ENCODE measurements around the gene TMEM209.
"Not testable (repeated sequence)": the region's sequence is repeated elsewhere in the genome, so short reads cannot be mapped to it uniquely, and the experiment has no call there.

The TMEM209 gene

GRCh38 chr7:130205084-130205947, at the start of gene TMEM209:
Gene TMEM209, minus strand, starts transcription at chr7:130205406. Its CDS starts 31 bp downstream, at chr7:130205375.
- H3K27ac ChIP-seq: peak within 1 kb of the TSS; percentile 48 to 96 (median 89)
- peak within 1 kb of the TSS; percentile 56 to 77 (median 69) for H3K4me3 ChIP-seq

- Histone ChIP-seq H3K27ac (no peak overlapping the region), H3K4me3 (no peak overlapping the region)
Measured at GRCh38 chr7:130254555-130254954, 49.3 kb upstream of the TMEM209 start.

- not testable (repeated sequence) for H3K27ac ChIP-seq
Measured at GRCh38 chr7:130249626-130250025, 44.4 kb upstream of the TMEM209 start.

GRCh38 chr7:130248842-130249241, 43.6 kb upstream of the TMEM209 start:
- not testable (repeated sequence) for H3K4me3 ChIP-seq, H3K27ac ChIP-seq

More at GRCh38 chr7:130249626-130250025, 44.4 kb upstream of the TMEM209 start:
- not testable (repeated sequence) for H3K4me3 ChIP-seq

GRCh38 chr7:130246491-130246890, 41.3 kb upstream of the TMEM209 start:
- not testable (repeated sequence) for H3K27ac ChIP-seq, H3K4me3 ChIP-seq

- not testable (repeated sequence) for H3K27ac ChIP-seq, H3K4me3 ChIP-seq
Measured at GRCh38 chr7:130243486-130243885, 38.3 kb upstream of the TMEM209 start.

GRCh38 chr7:130242198-130243014, 37.2 kb upstream of the TMEM209 start:
- H3K4me3 ChIP-seq: no peak overlapping the region

GRCh38 chr7:130240240-130240639, 35.0 kb upstream of the TMEM209 start:
- Histone ChIP-seq H3K4me3 (no peak overlapping the region), H3K27ac (no peak overlapping the region)

More at GRCh38 chr7:130242198-130243014, 37.2 kb upstream of the TMEM209 start:
- H3K27ac ChIP-seq: no peak overlapping the region

GRCh38 chr7:130236361-130236760, 31.2 kb upstream of the TMEM209 start:
- not testable (repeated sequence) for H3K4me3 ChIP-seq, H3K27ac ChIP-seq

GRCh38 chr7:130234078-130234477, 28.9 kb upstream of the TMEM209 start:
- Histone ChIP-seq H3K4me3 (no peak overlapping the region), H3K27ac (no peak overlapping the region)

- no peak overlapping the region for H3K27ac ChIP-seq
- H3K4me3 ChIP-seq: no peak overlapping the region
Measured at GRCh38 chr7:130232209-130232608, 27.0 kb upstream of the TMEM209 start.

GRCh38 chr7:130231792-130232191, 26.6 kb upstream of the TMEM209 start:
- Histone ChIP-seq H3K4me3 (no peak overlapping the region), H3K27ac (no peak overlapping the region)

- H3K4me3 ChIP-seq, H3K27ac ChIP-seq: not testable (repeated sequence)
Measured at GRCh38 chr7:130229981-130230380, 24.8 kb upstream of the TMEM209 start.

- no peak overlapping the region for H3K4me3 ChIP-seq
- peak overlapping the region in 1 of 21 experiments; percentile 5 for H3K27ac ChIP-seq
Measured at GRCh38 chr7:130228840-130229502, 23.8 kb upstream of the TMEM209 start.

GRCh38 chr7:130227883-130228575, 22.8 kb upstream of the TMEM209 start:
- peak overlapping the region in 1 of 21 experiments; percentile 5 for H3K27ac ChIP-seq
- H3K4me3 ChIP-seq: no peak overlapping the region

- no peak overlapping the region for H3K4me3 ChIP-seq
- no peak overlapping the region for H3K27ac ChIP-seq
Measured at GRCh38 chr7:130226333-130226732, 21.1 kb upstream of the TMEM209 start.

- H3K27ac ChIP-seq, H3K4me3 ChIP-seq: not testable (repeated sequence)
Measured at GRCh38 chr7:130224923-130225322, 19.7 kb upstream of the TMEM209 start.

- H3K27ac ChIP-seq: no peak overlapping the region
- no peak overlapping the region for H3K4me3 ChIP-seq
Measured at GRCh38 chr7:130224210-130224609, 19.0 kb upstream of the TMEM209 start.

- Histone ChIP-seq H3K27ac (no peak overlapping the region), H3K4me3 (no peak overlapping the region)
Measured at GRCh38 chr7:130223646-130224045, 18.4 kb upstream of the TMEM209 start.

- no peak overlapping the region for H3K4me3 ChIP-seq
- H3K27ac ChIP-seq: no peak overlapping the region
Measured at GRCh38 chr7:130221746-130222145, 16.5 kb upstream of the TMEM209 start.

Measured in skin epidermis (tissue), 12 donors.